GM23248 (cell line): ENCODE measurements around the gene UVRAG.

Source experiments
- EZH2 ChIP-seq: fragments of 200-600 bp; sonication (generic); IDR thresholded peaks from 2 replicates; pipeline ENCODE4 v1.6.1; 2018; ENCODE audit warnings: antibody characterized with exemption, mild to moderate bottlenecking; ENCODE audit not compliant: insufficient read depth, poor library complexity, severe bottlenecking
- EZH2phosphoT487 ChIP-seq: fragments of 200-600 bp; sonication (generic); IDR thresholded peaks from 2 replicates; pipeline ENCODE4 v1.6.1; 2018; ENCODE audit warnings: antibody characterized with exemption, moderate library complexity, mild to moderate bottlenecking, low read depth; ENCODE audit not compliant: insufficient read depth

- TF ChIP-seq EZH2: no peak
- TF ChIP-seq EZH2phosphoT487: no peak
These were observed 90.4 kb downstream of the UVRAG start for GRCh38 chr11:75905434-75905833.
